GM12892 (cell line): ENCODE results near the gene GJA4.

Experiments
- POLR2A ChIP-seq: IDR thresholded peaks from 2 replicates; pipeline ENCODE4 v1.6.1; 2011; ENCODE audit warnings: low read depth, low read length, control low read depth
- POLR2AphosphoS5 ChIP-seq: IDR thresholded peaks from 2 replicates; pipeline ENCODE4 v1.6.1; 2011; ENCODE audit warnings: low read depth, low read length, control low read depth
- TAF1 ChIP-seq: IDR thresholded peaks from 2 replicates; pipeline ENCODE4 v1.6.1; 2011; ENCODE audit warnings: low read depth, mild to moderate bottlenecking, control low read depth, low read length, borderline replicate concordance

GRCh38 chr1:34792424-34792823 is 375 bp upstream of the GJA4 start:
- TF ChIP-seq POLR2A (no peak), TAF1 (no peak), POLR2AphosphoS5 (no peak)
